ENCODE measurements around the gene UQCRQ. TPM values are rescaled to one million over a fixed set of nuclear protein-coding genes. Genes with fewer than 3 reads are reported as not detected.

UQCRQ gene
- total and polyA plus RNA-seq, 2 of the 13 experiments (the other 11 are each of a cell fraction or from before 2014, with no cell fraction given), result 257 to 575 TPM

- TF ChIP-seq NCOA2 (CRISPR knock-in tag; IDR thresholded peaks at IDR 0.05), result peak; percentile 47
- peak; percentile 86; the same call in 1 of the 2 replicates for TF ChIP-seq MIER3 (CRISPR knock-in tag; IDR thresholded peaks at IDR 0.05; ENCODE audit: borderline replicate concordance)
- 0 out of 2 replicates have a peak, but pooled peaks have one; percentile 61 for TF ChIP-seq ZNF598 (CRISPR knock-in tag; IDR thresholded peaks at IDR 0.05; ENCODE audit: borderline replicate concordance)
- 0 out of 2 replicates have a peak, but pooled peaks have one; percentile 21 for TF ChIP-seq PAWR (CRISPR knock-in tag; IDR thresholded peaks at IDR 0.05; ENCODE audit: borderline replicate concordance)
- TF ChIP-seq YEATS2 (CRISPR knock-in tag; IDR thresholded peaks at IDR 0.05; ENCODE audit: borderline replicate concordance), result peak; percentile 93; the same call in 1 of the 2 replicates
- peak; percentile 82; the same call in 1 of the 2 replicates for TF ChIP-seq ZNF510 (CRISPR knock-in tag; IDR thresholded peaks at IDR 0.05; ENCODE audit: low read depth)
- no peak for TF ChIP-seq DBP (CRISPR knock-in tag; IDR thresholded peaks at IDR 0.05; ENCODE audit: not compliant biosample characterization)
- TF ChIP-seq REST (IDR thresholded peaks at IDR 0.05; ENCODE audit: borderline replicate concordance in 1 of 2, low read depth in 1 of 2, low read length in 2 of 2), result no peak; a peak in 1 of 4 replicates
- peak; percentile 89 for TF ChIP-seq KAT8 (CRISPR knock-in tag; IDR thresholded peaks at IDR 0.05)
- TF ChIP-seq ZNF615 (CRISPR knock-in tag; IDR thresholded peaks at IDR 0.05; ENCODE audit: borderline replicate concordance), result no peak
- TF ChIP-seq NR2F2 (IDR thresholded peaks at IDR 0.05; ENCODE audit: borderline replicate concordance, low read depth), result no peak; the same call in 1 of the 2 replicates
- TF ChIP-seq POGK (CRISPR knock-in tag; conservative IDR thresholded peaks at IDR 0.05), result no peak
- peak; percentile 80 for TF ChIP-seq ZFX (CRISPR knock-in tag; IDR thresholded peaks at IDR 0.05; ENCODE audit: low read depth)
- peak; percentile 76; the same call in 1 of the 3 replicates for TF ChIP-seq MXI1 (IDR thresholded peaks at IDR 0.05; ENCODE audit: borderline replicate concordance, low read depth, low read length)
- TF ChIP-seq FOXC1 (CRISPR knock-in tag; IDR thresholded peaks at IDR 0.05; ENCODE audit: borderline replicate concordance), result peak; percentile 38; the same call in 1 of the 2 replicates
- no peak for TF ChIP-seq ZNF512B (CRISPR knock-in tag; IDR thresholded peaks at IDR 0.05; ENCODE audit: borderline replicate concordance)
- TF ChIP-seq KLF16 (CRISPR knock-in tag; IDR thresholded peaks at IDR 0.05), result peak in 1 of 2 experiments; percentile 60; a peak in 1 of 4 replicates
- peak; percentile 99 for TF ChIP-seq ZBTB21 (CRISPR knock-in tag; IDR thresholded peaks at IDR 0.05)
- TF ChIP-seq ZNF501 (CRISPR knock-in tag; IDR thresholded peaks at IDR 0.05), result peak; percentile 92
These were observed at the start of gene UQCRQ, which contains the start of gene GDF9 (continued) for GRCh38 chr5:132866342-132867045.
